Measurements from ENCODE around the gene CRY2. TPM values are rescaled to one million over a fixed set of nuclear protein-coding genes. Genes with fewer than 3 reads are reported as not detected.

Gene CRY2
- total and polyA plus RNA-seq, 2 of the 8 experiments (the other 6 are each of a cell fraction or from before 2014, with no cell fraction given) = 8.0 to 9.4 TPM

DNA sequence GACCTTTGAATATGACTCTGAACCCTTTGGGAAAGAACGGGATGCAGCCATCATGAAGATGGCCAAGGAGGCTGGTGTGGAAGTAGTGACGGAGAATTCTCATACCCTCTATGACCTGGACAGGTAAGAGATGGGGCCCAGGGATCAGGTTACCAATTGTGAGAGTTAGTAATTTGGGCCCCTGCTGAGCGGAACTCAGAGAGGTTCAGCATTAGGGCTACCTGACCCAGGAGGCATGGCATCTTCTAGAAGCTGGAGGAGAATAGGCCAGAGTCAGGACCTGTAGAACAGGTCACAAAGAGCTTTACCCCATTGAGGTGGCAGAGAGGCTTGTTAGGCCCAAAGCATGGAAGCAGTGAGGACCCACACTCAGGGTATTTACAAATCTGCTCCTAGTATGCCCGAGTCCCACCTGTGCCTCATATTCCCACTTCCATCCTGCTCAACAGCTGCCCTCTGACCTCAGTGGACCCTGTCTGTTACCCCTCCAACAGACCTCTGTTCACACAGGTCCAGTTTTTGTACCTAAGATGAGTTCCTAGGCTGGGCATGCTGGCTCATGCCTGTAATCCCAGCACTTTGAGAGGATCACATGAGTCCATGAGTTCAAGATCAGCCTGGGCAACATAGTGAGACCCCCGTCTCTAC is 11.6 kb downstream of the CRY2 start (continued):
- TF ChIP-seq NRF1 (IDR thresholded peaks at IDR 0.05; ENCODE audit: low read depth, low read length) (no peak), CHD1 (IDR thresholded peaks at IDR 0.05; ENCODE audit: low read depth, low read length) (no peak)

Data from H1 (cell line).